M059J (cell line): ENCODE measurements around the gene DCAKD. TPM values are rescaled to one million over a fixed set of nuclear protein-coding genes. Genes with fewer than 3 reads are reported as not detected.

Source experiments
- DNase-seq: peaks from one replicate; pipeline ENCODE4 v3.0.0-alpha.2; 2012; ENCODE audit warnings: low read depth
- total RNA-seq: library from RNA; depleted of rRNA; stranded (reverse); fragments of >200 nt; shearing (Covaris generic); gene quantifications from 2 replicates; pipeline ENCODE4 v1.2.3, GENCODE V29; 2014

DCAKD gene
- total RNA-seq, 1 experiment from 2014 or later = 22.2 TPM

GRCh38 chr17:45031231-45032173 lies 19.9 kb downstream of the DCAKD start:
- no peak for DNase-seq

DNA sequence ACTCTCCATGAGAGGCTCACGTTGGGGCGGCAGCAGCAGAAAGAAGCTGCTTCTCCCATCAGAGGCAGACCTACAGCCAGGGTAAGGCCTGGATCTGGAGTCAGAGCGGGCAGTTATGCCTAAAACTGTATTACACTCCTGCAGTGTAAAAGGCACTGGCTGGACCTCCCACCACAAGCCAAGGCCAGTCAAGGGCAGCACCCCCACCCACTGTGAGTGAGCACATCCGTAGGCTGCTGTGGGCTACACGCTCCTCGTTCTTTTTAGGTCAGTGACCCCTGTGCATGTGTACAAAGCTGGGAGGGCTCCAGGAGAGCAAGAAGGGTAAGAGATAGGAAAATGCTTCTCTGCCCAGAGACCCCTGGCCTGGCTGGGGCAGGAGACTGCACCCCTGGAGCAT lies 20.7 kb downstream of the DCAKD start:
- DNase-seq = no peak

DNA sequence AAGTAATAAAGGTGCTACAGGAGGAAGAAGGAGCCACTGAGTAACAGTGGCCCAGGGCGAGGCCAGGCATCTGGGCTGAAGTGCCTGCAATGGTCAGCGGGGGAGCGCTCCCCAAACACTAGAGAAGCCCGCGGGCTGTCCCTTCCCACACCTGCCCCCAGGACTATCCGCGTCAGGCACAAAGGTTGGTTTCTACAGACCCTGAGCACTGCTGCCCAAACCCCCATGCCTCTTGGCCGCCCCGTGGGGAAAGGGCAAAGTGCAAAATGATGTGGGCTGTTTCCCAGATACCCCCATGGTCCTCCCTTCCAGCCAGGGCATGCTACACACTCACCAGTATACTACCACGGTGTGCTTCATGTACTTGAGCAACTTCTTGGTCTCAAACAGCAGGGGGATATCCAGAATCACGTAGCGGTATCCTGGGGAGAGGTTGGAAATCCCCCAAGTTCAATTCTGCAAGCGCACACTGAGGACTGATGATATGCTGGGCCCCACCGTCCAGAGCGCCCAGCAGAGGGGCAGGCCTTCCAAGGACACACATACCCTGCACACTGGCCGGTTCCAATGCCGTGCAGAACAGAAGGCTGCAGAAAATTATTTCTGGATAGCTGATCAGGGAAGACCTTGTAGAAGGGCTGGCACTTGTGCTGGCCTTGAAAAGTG lies 21.5 kb downstream of the DCAKD start:
- DNase-seq = no peak

DNA sequence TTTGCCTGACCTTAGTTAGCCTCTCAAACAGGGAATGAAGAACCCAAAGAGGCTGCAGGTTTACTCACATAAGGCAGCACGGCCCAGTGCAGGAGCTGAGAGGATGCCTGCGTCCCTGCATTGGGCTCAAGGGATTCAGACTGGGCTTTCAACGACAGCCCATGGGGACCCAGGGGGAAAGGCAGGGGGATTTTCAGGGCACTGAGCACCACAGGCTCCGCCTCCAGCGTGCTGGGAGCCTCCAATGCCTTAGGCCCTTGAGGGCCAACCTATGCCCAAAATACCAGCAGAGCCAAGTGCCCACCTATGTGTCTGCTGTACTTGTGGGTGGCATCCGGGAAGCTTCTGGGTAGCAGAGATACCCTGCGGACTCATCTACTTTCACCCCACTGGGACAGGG lies 22.3 kb downstream of the DCAKD start:
- no peak for DNase-seq

DNA sequence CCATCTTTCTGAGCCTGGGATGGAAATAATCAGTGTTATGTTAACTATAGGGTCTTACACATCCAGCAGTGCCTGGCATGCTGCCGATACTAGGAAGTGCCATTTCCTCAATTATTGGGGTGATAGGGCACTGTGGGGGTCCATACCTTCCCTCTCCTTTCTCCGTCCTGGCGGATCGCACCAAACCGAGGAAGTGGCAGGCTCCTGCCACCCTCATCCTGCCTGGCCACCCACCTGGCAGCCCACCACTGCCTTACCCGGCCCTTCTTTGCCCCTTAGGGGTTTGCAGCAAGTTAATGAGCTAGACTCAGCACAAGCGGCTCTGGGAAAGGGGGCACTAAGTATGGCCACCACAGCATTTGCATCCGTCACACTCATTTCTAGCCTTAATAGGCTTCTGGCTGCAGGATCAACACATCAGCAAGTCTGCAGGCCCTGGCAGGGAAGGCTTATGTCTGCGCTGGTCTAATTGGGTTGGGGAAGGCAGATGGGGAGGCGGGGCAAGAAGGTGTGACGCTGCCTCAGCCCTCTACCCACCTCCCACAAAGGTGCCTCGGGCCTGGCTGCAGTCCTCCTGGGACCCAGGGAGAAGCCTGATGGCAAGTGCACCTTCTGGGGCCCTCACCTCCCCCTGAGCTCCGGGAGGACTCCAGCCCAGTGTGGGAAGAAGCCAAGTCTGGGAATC lies 28.6 kb downstream of the DCAKD start:
- no peak for DNase-seq

- no peak for DNase-seq
These were observed 29.2 kb downstream of the DCAKD start for GRCh38 chr17:45022288-45022648.

GRCh38 chr17:45021607-45022287 lies 29.7 kb downstream of the DCAKD start:
- peak; percentile 47 for DNase-seq

- DNase-seq = no peak
These were observed 30.9 kb downstream of the DCAKD start for GRCh38 chr17:45020354-45021138.

DNA sequence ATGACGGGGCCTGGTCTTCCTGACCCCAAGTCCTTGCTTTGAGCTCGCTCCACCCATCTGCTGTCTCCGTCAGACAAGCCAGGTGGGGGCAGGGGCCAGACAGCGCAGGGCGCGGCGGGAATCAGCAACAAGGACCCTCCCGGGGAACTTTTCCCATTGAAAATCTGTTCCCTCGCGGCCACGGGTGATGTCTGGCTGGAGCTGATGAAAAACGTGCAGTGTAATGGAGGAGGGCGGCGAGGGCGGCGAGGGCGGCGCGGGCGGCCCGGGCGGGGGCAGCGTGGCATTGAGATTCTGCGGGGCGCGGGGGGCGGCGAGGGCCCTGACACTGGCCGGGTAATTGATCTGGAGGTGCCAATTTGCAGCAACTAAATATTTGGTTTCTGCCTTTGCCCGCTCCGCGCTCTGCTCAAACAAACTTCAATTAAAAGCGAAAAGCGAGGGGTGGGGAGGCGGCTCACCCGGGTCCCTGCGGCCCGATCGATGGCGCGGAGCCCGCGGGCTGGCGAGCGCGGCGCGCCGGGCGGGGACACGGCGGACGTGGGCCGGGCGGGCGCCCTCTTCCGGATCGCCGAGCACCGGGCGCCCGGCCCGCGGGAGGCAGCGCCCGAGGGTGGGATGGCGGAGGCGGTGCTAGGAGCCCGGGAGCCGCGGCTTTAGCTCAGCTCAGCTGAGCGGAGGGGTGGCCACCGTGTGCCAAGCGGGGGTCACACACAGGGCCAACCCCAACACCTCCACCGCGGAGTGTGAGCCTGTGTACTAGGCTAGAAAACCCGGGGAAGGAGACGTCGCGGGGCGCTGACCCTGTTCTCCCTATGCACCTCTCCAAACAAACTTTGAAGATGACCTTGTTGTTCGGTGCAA lies 32.4 kb downstream of the DCAKD start:
- DNase-seq = peak; percentile 49

DNA sequence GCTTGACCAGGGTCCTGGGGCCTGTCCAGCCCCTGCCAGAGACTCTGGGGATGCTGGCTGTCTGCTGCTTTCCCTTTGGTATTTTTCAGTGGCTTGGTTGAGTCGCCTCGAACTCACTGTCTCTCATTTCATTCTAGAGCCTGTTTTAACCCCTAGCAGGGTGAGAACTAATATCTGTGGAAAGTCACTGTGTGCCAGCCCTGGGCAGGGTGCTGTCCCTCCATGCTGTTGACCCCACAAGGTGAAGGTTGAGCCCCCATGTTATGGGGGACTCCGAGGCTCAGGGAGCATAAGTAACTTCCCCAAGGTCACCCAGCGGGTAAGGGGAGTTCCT lies 33.0 kb downstream of the DCAKD start:
- no peak for DNase-seq

DNA sequence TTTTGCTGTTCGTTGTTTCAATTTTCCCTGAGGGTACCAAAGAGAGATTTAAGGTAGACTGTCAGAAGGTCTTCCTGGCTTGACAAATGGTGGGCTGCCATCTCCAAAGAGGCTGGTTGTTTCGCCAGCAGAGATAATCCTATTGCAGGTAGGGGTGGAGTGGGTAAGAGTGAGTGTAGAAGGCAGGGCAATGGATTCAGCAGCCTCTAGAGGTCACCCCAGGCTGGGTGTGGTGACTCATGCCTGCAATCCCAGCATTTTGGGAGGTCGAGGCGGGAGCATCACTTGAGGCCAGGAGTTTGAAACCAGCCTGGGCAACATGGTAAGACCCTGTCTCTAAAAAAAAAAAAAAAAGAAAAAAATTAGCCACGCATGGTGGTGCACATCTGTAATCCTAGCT lies 34.6 kb downstream of the DCAKD start:
- DNase-seq = peak; percentile 39

- DNase-seq = no peak
These were observed 35.2 kb downstream of the DCAKD start for GRCh38 chr17:45016237-45016636.

DNA sequence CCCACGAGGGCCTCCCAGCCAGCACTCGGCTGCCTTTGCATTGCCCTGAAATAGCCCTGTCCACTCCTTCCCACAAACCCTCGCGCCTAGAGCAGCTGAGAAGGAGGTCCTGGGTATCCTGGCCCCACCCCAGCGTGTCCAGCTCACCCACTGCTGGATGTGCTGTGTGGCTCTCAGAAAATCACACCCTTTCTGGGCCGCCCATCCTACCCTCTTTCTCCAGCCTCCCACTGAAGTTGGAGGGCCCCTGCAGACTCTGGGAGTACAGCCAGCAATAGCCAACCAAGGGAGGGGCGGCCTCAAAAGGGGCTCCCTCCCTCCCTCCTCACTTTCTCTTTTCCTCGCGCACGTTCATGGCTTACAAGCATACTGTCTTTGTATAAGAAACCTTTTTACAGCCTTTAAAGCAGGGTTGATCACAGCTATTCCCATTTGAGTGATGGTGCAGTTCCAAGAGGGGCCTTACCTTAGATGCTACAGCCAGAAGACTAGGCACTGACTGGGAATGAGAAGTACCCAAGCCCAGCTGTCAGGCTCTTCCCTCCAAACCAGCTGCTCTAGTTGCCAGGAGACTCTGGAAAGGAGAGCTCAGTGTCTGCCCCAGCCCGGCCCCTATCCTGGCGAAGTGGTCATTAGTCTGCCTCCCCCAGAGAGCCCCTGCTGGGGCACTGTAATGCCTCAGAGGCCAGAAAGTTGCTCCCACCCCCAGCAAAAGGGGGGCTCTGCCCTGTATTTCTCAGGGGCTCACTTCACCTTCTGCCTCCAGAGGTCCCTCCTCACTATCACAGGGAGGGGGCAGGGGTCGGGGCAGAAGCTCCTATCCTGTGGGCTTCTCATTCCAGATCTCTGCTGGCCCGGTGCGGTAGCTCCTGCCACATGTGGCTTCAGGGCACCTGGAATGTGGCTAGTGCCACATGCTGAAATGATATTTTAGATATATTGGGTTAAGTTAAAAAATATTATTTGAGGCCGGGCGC lies 38.1 kb downstream of the DCAKD start:
- no peak for DNase-seq

DNA sequence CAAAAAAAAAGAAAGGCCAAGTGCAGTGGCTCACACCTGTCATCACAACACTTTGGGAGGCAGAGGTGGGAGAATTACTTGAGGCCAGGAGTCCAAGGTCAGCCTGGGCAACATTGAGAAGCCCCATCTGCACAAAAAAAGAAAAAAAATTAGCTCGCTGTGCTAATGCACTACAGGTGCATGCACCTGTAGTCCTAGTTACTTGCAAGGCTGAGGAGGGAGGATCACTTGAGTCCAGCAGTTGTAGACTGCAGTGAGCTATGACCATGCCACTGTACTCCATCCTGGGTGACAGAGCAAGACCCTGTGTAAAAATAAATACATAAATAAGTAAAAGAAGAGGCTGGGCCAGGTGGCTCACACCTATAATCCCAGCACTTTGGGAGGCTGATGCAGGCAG lies 39.7 kb downstream of the DCAKD start:
- DNase-seq = no peak

- DNase-seq = no peak
These were observed 41.6 kb downstream of the DCAKD start for GRCh38 chr17:45009676-45010467.

DNA sequence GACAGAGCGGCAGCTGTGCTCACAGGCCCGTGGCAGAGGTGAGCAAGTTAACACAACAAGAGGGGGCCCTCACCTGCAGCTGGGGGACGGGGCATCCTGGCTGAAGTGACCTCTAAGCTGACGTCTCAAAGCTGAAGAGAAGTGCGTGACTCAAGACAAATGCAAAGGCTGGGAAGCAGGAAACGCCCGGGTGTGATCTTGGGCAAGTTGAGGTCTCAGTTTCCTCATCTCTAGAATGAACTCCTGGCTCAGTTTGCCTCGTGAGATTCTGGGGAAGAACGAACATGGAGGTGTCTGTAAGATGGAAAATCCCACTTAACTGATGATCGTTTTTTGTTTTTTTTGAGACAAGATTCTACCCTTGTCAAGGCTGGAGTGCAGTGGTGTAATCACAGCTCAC lies 43.2 kb downstream of the DCAKD start:
- DNase-seq = no peak

DNA sequence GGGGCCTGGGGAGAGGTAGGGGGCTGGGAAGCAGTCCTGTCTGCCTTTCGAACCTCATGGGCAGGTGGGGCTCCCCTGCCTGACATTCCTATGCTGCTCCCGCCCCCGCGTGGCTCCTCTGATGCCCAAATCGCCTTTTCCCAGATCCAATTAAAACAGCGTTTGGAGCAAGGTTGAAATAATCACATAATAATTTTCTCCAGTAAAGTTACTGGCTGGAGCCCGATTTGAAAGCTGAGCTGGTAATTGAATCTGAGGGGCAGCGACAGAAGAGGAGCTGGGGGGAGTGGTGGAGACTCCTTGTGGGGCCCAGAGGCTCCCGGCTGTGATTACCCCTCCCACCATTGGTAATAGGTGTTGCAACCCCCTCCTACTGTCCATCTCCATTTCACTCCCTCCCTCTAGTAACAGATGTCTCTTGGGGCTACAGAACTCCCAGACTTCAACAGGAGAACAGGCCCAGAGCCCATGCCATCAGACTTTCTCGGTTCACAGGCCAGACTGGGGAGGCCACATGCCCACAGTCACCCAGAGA lies 44.4 kb downstream of the DCAKD start:
- DNase-seq = no peak

DNA sequence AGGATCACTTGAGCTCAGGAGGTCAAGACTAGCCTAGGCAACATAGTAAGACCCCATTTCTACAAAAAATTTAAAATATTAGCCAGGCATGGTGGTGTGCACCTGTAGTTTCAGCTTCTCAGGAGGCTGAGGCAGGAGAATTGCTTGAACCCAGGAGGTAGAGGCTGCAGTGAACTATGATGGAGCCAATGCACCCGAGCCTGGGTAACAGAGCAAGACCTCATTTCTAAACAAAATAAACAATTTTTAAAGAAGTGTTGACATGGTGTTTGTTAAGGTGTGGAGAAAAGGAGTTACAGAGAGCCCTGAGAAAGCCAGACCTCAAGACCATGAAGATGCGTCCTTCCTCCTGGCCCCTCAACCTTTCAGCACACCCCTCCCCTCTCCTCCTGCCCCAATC lies 45.7 kb downstream of the DCAKD start:
- no peak for DNase-seq
